GM19324 (cell line): ENCODE data around the gene HLCS.
"Not testable (repeated sequence)": the region's sequence is repeated elsewhere in the genome, so short reads cannot be mapped to it uniquely, and the experiment has no call there.

ENCODE experiments used
- ATAC-seq: cut with Tn5 transposase; IDR thresholded peaks from one replicate; pipeline ENCODE4 v1.9.1; 2021; ENCODE audit warnings: mild to moderate bottlenecking, moderate library complexity; ENCODE audit not compliant: unreplicated experiment, low FRiP score

Gene HLCS

DNA sequence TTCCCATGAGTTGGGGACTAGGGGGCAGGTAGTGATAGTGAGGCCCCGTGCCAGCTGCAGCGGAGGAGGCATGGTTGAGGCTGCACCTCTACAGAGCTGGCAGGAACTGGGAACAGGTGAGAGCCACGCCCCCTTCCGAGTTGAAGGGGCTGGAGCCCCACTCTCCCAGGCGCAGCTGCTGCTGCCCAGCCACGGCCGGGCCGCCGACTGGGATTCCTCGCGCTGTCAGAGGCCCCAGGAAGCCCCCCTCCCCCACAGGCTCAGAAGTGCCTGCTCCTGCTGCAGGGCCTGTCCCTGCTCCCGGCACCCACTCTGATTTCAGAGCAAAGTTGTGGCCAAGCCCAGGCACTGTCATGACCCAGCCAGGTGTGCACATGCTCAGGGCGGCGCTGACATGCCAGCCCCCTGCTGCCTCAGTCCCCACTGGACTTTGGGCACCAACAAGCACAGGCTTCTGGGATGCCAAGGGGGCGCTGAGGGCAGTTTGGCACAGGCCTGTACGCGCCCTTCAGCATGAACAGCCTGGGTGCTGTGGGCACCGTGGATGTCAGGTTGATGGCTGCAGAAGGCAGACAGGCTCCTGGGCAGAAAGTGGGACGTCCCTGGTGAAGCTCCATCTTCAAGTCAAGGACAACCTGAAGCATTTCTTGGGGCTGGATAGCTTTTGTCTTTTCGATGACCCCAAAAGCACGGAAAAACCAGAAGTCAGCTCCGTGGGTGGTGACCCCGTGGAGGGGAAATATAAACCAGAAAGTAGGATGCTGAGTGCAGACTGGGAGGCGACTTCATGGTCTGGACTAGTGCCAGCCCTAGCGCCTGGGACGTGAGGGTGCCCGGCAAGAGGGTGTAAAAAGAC lies 146.1 kb downstream of the HLCS start:
- ATAC-seq = no peak

DNA sequence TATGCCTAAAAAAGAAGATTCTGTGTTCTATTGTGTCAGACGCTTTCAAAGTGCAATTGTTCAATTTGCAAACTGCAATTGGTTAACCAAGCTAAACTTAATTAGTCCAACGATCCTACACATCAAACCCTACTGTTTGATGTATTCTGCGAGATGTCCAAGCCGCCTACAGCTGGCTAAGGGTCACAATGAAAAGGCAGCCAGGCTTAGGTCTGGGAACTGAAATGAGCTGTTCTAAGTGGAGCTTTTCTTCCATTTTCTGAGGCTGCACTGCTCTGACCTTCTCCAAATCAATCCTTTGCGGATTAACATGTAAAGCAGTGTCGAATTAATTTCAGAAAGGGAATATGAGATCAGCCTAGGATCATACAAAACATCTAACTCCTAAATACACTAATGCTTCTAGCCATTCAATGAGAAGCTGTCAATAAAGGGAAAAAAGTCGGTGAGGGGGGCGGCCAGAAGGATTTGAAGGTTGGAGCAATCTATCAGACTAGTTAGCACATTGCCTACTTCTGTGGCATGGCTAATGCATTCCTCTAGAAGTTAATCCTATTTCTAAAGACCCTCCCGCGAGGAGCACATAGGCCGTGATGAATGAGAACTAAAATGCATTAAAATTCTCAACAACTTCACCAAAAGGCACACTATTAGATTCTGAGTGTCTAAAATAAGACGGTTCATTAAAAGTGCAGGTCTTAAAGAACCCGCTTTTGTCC lies 148.6 kb downstream of the HLCS start:
- no peak for ATAC-seq

DNA sequence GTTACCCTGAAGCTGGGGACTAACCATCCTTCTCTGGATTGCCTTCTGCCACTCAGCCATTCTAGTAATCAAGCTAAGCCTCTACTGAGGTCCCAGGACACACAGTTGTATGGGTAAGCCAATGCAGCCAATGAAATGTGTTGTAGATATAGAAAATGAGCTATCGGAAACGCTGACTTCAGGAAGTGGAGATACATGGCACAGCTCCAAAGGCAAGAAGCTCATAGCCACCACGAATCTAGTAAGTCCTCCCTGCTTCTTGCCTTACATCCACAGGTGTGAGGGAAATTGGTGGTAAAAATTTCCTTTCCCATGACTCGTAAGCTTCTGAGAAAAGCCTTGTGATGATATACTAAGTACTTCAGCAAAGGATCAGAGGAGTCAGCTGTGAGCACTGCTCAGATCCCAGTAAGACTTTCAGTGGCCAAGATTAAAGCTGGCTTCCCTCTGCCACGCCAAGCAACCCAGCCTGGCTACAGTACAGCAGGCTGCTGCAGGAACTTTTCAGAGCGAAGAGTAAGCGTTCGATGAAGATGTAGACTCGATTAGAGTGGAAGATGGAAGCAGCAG lies 149.8 kb downstream of the HLCS start:
- no peak for ATAC-seq

DNA sequence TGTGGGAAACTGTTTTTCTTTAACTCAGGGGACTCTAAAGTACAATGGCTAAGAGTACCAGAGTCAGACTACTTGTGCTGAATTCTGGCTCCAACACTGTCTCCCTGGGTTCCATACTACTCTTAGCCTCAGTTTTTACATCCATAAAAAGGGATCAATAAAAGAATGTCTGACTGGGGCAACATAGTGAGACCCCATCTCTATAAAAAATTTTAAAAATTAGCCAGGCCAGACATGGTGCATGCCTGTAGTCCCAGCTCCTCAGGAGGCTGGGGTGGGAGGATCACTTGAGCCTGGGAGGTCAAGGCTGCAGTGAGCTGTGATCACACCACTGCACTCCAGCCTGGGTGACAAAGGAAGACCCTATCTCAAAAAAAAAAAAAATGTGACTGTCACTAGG lies 150.4 kb downstream of the HLCS start:
- not testable (repeated sequence) for ATAC-seq

DNA sequence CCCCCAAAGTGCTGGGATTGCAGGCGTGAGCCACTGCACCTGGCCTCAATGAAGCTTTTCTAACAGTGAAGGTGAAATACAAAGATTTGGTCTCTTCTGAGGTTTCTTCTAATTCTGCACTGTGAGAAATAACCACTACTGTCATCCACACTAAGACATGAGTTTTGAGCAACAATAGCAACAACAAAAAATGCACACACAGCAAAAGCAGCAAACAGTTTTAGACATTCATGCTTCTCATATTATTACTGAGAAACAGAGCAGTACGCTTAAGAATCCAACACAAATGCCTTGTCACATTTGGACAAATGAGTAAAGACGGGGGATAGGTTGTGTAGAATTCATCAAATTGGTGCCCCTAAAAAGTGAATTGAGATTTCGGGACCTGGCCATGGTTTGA lies 151.2 kb downstream of the HLCS start:
- no peak for ATAC-seq

DNA sequence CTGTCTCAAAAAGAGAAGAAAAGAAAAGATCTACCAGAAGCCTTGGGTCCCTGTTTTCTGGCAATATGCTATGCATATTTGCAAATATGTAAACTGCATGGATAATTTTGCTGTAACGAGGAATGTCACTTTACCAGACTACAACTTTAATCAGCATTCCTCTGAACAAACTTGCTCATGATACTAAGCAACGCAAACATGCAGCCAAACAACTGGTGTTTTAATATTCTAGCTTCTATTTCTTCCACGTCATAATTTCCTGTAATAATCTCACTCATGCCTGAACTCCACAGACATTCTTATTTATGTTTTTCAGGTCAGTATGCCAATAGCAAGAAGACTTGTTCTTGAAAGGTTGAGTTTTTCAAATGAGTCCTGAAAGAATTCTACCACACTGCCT lies 153.4 kb downstream of the HLCS start:
- no peak for ATAC-seq

DNA sequence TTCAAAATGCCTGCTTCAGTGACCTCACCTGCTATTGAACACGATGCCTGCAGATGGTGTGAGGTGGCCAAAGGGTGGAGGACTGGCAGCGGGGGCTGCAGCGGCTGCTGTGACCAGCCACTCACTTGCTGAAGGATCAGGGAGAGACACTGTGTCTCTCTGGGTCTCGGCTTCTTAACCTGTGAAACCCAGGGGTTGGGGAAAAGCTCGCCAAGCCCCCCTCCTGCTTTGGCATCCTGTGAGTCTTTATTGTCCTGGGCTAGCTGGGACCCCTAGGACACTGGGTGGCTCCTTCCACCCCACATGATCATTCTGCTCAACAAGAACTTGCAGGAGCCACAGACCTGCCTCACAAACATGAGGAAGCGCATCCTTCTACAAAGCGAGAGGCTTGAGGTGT lies 154.7 kb downstream of the HLCS start:
- ATAC-seq = no peak

DNA sequence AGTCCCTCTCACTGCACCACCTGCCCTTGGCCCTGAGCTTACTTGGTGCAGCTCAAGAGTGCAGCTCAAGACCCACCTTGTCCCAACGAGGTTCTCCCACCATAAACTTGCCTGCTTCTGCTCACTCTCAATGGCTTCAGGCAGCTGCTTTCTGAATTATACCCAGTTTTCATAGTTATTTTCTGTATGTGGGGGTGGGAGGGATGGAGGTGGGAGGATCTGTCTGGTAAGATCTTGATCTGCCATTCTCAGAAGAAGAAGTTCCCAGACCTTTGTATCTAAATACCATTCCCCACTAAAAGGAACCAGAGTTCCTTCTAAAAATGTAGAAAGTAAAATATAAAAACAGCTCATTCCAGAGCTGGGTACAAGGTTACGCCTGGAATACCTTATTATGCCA lies 156.0 kb downstream of the HLCS start:
- no peak for ATAC-seq

DNA sequence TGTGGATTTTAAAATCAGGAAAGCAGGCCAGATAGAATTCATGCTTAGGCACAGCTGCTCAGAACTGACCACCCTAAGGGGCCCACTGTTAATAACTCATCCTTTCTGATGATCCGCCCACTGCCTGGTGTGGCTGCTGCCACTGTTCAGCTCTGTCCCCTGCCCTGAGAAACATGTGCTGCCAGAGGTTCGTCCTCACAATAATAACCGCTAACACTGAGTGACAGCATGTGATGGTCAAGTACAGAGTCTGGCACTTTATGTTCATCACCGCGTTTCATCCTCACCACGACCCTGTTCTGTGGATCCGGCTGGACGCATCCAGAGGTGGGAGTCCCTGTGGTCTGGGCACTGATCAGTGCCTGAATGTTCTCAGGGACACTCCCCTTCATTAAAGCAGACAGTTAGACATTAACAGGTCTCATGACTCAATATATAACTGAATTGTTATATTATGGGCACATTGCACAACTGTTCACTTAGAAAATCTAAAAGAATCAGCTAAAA lies 159.0 kb downstream of the HLCS start:
- ATAC-seq = no peak

DNA sequence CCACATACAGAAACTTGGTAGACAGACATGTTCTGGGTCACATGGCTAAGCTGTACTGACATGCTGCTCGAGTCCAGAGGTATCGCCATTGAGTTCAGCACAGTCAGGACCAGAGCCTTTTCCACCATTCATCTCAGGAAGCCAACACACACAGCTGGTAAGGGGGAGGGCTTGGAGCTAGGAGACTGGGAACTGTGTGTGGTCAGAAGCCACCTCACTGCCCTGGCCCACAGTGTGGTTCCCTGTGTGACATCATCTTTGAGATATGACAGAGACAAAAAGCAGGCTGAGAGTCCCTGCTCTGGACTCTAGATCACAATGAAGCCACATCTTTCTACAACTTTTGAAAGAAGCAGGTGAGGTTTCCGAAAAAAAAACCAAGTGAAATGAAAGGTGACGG lies 160.4 kb downstream of the HLCS start:
- ATAC-seq = no peak

DNA sequence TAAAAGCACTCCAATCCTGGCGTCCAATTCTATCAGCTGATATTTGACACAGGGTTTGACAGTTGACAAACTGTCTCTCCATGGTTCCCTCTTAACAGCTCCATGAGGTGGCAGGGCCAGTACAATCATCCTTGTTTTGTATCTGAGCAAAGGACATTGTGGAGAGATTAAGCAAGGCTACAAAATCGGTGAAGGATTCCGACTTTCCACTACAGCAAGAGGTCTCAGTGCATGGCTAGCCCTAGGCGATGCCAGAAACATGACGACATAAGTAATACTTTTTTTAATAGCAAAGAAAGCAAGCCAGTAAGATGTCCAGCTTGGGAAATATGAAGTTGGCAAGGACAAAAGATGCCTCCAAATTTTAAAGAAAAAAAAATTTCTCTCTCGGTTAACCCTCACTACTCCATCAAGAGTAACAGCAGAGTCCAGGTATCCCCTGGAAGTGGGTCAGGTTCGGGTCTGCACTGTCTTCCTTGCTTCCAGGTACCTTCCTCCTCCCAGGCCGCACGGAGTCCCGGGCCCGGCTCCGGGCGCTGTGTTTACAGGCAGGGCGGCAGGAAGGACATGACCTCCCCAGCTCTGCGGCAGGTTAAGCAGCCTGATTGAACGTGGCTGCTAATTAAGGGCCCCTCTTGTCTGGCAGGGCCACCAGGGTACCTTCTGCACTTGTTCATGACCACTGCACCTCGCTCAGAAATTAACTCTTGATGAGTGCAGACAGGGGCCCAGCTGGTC lies 161.4 kb downstream of the HLCS start:
- ATAC-seq = no peak

DNA sequence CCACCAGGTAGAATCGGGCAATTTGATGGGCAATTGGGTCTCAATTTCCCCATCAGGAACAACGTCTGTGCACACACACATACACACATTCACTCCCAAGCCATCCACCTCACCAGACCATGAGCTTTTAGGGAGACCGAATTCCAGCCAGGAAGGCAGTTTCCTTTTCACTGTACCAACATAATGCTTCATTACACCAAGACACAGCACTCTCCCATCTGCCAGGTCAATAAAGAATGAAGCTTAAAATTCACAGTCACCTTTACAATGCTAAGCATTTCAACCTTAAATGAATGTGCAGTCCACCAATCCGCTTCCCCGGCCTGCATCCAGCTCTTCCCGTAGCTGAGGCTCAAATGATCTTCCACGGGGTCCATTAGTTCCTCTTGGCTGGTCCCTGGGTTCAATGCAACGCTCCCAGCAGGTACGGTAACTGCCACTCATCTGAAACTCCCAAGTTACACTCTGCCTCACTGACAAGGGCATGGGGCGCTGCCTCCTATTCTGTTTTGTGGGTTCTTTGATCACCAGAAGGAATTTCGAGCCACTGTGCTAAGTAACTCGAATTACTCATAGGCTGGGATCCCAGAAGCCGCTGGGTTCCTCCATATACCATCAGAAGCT lies 162.5 kb downstream of the HLCS start:
- no peak for ATAC-seq

DNA sequence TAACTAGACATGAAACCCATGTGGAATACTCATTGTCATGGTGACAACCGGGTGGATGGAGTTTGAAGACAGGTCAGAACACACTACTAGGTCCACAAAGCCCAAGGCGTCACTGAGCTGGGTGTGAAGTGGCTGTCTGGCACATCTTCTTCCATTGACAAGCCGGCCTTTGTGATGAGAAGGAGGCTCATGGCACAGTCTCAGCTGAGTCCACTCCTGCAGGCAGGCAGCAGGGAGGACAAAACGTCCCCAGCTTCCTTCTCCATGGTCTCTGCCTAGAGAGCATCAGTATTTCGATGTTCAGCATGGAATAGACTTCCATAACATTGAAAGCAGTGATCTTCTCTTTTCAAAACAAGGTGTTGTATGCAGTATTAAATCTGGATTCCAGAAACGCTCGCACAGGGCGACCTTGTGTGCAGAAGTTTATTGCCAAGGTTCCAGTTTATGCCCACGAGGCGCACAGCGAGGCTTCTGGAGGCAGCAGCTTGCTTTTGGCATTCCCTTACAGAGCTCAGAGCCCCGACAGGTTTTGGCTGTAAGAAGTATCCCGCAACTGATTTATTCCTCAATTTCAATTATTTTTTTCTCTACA lies 163.3 kb downstream of the HLCS start:
- ATAC-seq = no peak

DNA sequence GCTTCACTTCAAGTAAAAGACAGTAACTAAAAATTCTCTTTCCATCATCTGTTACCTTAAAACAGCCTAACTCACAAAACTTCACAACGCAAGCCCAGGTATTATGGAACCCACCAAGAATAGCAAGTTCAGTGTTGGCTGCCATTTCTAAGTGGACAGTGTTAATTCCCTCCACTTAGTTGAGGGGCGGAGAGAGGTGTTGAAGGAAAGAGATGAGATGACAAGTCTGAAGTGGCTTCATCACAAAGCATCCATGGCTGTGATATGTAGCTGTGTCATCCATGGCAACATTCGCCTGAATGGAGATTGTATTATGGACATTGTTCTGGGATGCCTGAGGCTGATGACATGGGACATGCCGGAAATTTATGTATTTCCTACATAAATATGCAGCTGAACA lies 165.7 kb downstream of the HLCS start:
- no peak for ATAC-seq

DNA sequence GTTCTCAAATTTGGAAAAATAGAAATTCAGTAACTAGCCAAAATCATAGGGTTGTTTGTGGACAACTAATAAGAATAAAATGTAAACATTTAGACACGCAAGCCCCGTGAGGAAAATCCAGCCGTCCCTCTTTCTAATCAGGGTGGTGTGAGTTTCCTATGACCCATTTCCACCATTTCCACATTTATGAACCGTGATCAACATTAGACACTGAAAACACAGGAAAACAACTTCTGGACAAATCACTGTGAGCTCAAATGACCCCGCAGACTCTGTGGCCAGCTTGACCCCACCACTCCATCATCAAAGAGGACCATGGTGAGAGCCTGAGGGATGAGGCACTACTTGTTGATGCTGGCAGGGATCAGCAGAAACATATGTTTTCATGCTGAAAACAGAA lies 166.6 kb downstream of the HLCS start:
- ATAC-seq = no peak

DNA sequence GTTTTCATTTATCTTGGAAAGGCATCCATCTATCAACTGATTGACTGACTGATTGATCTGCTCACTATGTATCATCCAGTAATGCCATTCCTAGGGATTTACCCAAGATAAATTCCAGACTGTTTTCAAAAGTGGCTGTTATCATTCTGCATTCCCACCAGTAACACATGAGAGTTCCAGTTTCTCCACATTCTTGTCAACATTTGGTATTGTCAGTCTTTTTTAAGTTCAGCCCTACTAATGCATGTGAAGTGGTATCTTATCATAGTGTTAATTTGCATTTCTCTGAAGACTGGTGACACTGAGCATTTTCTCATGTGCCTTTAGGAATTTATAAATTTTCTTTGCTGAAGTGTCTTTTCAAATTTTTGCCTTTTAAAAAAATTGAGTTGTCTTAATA lies 168.0 kb downstream of the HLCS start:
- no peak for ATAC-seq

DNA sequence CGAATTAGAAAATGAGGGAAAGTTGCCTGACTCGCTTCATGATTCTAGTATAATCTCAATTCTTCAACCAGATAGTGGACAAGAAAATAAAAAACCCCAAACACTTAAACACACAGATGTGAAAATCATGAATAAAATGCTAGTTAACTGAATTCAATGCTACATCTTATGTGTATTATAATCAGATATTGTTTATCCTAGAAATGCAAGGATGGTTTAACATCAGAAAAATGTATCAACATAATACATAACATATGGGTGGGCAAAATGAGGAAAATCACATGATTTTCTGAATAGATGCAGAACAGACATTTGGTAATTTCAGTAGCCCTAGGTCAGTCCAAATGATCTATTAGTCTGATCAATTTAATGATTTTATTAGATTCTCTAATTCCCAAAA lies 170.4 kb downstream of the HLCS start:
- no peak for ATAC-seq

DNA sequence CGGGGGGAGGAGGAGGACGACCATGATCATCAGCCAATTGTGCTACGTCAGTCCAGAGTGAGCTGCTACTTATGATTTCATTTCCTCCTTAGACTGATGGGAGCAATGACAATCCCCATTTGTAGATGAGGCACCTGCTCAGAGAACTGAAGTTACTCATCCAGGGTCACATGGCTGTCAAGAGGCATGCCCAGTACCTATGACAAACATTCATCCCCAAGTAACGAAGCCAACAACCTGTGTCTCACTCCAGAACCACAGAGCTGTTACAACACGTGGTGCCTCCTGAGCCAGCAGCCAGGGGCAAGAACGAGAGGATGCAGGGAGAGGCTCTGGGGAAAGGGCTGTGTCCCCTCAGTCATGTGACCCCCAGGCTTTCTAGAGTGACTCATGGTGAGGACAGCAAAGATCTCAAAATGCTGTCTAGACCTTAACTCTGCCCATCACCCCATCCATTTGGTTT lies 173.9 kb downstream of the HLCS start:
- ATAC-seq = no peak

DNA sequence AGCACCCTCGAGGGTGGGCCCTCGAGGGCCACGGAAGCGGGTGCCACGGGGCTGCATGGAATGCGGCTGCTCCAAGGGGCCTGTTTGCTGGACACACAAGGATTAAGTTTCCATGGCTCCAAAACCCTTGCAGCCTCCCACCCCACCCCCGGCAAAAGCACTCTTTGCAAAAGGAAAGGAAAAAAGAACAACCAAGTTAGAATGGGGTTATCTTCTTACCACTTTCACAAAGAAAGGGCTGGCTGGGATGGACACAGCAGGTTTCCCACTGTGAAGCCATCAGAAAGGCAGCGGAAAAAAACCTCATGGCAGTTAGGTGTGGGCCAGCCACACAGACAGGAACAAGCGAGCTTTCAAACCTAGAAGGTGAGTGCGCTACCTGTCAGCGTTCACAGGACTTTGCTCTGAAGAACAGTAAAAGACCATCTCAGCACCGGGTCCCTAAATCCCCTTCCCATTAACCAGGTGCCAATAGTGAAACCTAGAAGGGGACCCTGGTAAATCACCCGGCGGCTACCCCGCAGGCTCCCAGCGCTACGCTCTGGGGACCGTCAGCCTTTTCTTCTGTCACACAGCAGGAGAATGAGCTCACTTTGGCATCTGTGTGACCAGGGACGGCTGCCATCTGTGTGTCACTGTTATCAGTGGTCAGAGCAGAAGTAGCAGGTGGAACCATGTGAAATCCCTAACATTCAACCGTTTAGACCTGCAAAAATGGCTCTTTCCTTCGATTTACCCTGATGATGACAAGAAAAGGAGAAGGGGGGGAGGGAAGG lies 174.6 kb downstream of the HLCS start:
- ATAC-seq = no peak
